Stimulated activated CD4-positive, alpha-beta T cell treated with anti-CD3 and anti-CD28 coated beads, Interleukin-4, amount 100 ng/mL, for 1 hour (primary cell): ENCODE measurements around the gene CTAG2.
"Not testable (repeated sequence)": the region's sequence is repeated elsewhere in the genome, so short reads cannot be mapped to it uniquely, and the experiment has no call there.

Experiments
- DNase-seq: peaks from one replicate; pipeline ENCODE4 v3.0.0-alpha.2; 2020

Gene CTAG2

DNA sequence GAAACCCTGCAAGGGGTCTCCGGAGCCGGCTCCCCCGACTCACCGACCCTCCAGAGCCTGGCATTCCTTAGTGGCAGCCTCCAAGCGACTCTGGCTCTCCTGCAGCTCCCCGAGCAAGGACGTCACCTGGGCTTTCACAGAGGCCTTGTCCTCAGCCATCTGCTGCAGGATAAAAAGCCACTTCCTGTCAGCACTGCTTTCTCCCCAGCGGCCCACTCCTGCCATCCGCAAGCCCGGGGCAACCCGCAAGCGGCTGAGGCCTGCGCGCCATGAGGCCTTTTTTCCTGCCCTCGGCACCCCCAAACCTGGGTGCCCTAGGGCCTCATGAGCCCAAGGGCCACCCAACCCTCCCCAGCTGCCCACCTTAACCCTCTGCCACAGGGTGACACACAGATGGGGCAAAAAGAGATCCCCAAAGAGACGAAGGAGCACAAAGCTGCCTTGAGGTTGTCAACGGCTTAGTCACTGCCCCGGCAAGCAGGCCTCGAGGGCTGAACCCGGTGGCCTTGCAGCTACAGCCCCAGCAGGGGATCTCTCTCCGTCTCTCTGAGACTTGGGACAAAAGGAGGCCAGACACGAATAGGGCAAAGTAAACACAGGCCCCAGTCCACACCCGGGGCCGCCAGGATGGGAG lies 7.5 kb downstream of the CTAG2 start:
- not testable (repeated sequence) for DNase-seq

DNA sequence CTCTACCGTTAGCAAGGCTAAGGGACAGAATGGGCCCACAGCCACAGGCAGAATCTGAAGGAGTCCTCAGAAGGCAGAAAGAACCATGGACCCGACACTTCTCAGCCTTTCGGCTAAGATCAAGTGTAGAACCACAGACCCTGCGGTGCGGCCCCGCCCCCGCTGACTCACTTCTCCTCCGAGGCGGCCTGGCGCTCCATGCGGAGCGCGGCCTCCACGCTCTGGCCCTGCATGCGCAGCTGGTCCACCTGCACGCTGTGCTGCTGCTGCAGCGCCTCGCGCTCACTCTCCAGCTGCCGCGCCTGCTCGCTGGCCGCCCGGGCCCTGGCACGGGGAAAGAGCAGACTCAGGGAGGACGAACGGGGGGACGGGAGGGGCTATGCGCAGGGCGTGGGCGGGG lies 9.7 kb downstream of the CTAG2 start:
- DNase-seq: not testable (repeated sequence)

DNA sequence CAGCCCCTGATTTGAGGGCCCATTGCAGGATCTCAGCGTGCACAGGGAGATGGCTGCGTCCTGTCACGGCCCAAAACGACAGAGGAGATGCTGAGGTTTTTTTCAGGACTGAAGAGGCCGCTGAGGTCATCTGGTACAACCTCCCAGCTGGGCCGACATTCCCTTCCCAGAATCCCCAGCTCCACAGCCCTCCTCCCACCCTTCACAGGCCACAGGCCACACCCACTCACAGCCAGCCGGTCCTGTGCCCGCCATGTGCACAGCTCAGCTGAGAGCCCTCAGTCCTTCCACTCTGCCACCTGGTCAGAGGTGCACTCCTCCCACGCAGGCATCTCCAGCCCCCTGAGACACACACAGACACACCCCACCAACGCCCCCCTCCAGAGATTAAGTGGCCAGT lies 11.6 kb downstream of the CTAG2 start:
- not testable (repeated sequence) for DNase-seq

DNA sequence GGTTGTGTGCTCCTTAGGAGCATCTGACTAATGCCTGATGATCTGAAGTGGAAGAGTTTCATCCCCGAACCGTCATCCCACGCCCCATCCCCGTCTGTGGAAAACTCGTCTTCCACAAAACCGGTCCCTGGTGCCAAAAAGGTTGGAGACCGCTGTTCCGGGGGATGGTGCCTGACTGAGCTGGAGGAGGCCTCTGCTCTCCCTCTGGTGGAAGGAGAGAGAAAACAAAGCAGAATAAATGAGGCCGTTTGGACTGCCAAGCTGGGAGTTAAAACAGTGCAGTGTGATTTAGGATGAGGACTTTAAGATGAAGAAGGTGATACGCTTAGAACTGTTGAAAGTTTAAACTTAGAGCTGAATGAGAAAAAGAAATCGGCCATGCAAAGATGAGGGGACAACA lies 19.7 kb downstream of the CTAG2 start:
- DNase-seq: not testable (repeated sequence)

DNA sequence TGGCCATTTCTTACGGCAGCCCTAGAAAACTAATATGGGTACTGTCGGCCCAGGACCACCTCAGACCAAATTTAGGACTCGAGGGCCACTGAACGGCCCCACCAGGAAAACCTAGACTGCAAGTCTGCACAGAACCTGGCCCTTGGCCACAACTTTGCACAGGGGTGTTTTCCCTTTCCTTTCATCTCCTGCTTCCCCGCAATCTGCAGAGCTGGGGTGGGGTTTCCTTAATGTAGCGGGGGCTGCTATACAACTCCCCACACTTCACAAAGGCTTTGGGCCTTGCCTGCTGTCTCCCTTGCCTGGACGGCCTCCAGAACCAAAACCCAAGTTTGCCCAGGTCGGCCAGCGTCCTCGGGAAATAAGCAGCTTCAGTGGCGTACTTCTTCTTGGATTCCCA lies 22.4 kb downstream of the CTAG2 start:
- DNase-seq: not testable (repeated sequence)

DNA sequence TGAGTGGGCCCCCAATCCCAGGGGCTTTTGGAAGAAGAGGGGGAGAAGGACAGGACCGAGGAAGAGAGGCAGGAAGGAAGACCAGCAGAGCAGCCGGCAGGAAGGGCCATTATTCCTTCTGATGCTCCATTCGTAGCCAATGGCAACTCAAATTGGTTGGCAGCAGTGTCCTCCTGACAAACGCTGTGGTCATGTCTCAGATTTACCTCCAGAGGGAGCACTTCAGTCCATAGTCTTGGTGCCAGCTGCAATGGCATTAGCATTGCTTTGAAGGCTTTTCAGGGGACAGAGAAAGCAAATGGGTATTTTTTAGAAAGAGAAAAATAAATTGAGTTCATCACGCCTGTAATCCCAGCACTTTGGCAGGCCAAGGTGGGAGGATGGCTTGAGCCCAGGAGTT lies 24.4 kb downstream of the CTAG2 start:
- not testable (repeated sequence) for DNase-seq

DNA sequence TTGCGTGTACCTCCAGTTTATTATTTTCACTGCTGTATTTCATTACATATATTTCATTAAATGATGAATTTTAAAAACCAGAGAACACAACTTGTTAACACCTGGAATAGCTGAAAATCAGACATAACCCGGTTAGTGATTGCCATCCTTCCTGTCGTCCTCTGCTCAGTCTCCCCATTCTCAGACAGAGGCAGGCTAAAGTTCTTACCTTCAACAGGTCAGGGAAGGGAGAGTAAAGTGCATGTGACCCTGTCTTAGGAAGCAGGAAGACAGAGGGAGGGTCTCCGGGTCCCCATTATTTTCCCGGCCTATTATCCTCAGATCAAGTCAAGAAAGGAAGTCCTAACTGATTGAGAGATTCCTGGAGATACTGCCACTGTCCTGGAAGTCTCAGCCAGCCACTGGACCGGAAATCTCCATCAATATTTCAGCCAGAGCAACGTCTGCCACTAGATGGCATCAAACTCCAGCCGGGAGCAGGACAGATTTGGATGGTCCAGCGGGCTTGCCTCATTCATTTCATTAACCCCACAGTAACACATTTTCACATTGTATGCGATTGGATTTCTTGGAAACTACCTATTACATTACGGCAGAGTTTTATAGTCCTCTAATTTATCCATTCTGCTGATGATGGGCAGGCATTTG lies 32.5 kb downstream of the CTAG2 start:
- DNase-seq: not testable (repeated sequence)

DNA sequence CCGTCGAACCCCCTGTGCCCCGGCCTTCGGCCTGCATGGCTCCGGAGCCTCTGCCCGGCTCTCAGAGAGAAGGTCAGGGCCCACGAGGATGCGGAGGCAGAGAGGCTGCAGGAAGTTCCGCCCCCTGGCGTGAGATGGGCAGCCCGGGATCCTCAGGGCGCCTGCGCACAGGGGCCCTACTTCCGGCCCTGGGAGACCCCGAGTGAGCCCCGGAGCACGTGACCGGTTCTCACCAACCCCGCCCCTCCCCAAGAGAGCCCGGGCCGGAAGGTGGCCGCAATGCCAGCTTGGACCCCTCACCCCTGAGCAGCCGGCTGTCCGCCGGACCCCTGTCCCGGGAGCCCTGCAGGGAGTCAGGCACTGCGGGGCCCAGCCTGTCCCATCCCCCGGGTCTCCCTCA lies 34.2 kb downstream of the CTAG2 start, which contains the start of gene CTAG1B:
Gene CTAG1B, minus strand, starts transcription at position 101 of the 400 bp plus-strand sequence. Its CDS starts 64 bp downstream, at position 37.
- DNase-seq: not testable (repeated sequence)

DNA sequence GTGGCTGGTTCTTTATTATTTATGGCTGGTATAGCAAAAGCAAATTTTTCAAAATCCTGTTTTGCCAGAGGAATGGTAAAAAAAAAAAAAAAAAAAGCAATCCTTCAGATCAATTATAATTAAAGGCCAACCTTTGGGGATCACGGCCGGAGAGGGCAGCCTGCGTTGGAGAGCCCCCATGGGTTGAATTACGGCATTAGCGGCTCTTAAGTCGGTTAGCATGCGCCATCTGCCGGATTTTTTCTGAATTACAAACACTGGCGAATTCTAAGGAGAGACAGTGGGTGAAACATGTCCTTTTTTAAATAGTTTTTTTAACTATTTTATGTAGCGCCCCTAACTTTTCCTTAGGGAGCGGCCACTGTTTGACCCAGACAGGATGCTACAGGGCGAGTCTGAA lies 39.8 kb downstream of the CTAG2 start:
- not testable (repeated sequence) for DNase-seq

DNA sequence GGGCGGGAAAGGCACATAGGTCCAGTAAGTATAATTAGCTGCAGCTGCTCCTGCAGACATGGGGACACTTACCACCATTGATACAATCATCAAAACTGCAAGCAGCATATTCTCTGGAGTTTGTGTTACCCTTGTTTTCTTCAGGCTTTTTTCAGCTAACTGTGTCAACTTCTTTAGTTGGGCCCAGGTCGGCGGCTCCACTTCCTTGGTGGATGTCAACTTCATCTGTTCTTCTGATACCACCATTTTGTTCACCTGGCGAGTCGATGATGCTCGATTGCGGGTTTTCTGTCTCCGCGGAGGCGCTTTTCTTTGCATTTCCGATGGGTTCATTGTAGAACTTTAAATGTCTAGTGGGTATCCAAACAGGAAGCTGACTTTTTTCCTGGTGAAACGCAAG lies 42.2 kb downstream of the CTAG2 start:
- DNase-seq: not testable (repeated sequence)

DNA sequence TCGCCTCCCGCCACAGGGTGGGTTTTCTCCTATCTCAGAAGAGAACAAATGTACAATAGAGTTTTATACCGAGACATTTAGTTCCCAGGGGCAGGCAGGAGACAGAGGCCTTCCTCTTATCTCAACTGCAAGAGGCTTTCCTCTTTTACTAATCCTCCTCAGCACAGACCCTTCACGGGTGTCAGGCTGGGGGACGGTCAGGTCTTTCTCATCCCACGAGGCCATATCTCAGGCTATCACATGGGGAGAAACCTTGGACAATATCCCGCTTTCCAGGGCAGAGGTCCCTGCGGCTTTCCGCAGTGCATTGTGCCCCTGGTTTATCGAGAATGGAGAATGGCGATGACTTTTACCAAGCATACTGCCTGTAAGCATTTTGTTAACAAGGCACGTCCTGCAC lies 44.6 kb downstream of the CTAG2 start:
- DNase-seq: not testable (repeated sequence)

DNA sequence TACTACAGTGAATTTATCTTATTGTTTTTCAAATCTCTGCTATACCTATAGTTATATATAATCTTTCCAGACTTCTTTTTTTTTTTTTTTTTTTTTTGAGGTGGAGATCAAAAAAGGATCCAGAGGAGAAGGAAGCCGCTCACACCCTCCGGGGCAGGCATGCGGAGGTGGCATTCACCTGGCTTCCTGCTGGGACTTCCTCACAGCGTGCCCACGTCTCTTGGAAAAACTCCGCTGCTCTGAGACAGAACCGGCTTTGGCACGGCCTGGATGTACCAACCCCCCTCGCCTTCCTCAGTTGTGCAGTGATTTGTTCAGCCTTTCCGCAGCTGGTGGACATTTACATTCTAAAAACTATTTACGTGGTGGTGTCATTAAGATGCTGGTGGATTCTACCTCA lies 45.4 kb downstream of the CTAG2 start:
- DNase-seq: not testable (repeated sequence)

DNA sequence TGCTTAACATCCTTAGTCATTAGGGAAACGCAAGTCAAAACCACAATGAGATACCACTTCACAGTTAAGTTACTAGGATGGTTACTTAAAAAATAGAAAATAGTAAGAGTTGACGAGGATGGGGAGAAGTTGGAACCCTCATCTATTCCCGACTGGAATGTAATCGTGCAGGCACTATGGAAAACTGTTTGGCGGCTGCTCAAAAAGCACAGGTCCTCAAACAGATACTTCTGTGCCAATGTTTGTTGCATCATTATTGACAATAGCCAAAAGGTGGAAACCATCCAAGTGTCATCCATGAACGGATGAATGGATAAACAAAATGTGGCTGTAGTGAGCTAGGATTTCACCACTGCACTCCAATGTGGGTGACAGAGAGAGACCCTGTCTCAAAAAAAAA lies 46.0 kb downstream of the CTAG2 start:
- no peak for DNase-seq

DNA sequence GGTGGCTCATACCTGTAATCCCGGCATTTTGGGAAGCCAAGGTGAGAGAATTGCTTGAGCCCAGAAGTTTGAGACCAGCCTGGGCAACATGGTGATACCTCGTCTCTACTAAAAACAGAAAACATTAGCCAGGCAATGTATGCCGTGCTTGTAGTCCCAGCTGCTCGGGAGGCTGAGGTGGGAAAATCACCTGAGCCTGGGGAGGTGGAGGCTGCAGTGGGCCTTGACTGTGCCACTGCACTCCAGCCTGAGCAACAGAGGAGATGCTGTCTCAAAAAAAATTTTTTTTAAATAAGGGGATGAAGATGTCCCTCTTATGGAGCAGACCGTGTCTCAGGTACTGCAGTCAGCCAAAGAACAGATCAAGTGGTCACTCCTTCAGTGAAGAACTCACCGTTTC lies 47.8 kb downstream of the CTAG2 start:
- no peak for DNase-seq

DNA sequence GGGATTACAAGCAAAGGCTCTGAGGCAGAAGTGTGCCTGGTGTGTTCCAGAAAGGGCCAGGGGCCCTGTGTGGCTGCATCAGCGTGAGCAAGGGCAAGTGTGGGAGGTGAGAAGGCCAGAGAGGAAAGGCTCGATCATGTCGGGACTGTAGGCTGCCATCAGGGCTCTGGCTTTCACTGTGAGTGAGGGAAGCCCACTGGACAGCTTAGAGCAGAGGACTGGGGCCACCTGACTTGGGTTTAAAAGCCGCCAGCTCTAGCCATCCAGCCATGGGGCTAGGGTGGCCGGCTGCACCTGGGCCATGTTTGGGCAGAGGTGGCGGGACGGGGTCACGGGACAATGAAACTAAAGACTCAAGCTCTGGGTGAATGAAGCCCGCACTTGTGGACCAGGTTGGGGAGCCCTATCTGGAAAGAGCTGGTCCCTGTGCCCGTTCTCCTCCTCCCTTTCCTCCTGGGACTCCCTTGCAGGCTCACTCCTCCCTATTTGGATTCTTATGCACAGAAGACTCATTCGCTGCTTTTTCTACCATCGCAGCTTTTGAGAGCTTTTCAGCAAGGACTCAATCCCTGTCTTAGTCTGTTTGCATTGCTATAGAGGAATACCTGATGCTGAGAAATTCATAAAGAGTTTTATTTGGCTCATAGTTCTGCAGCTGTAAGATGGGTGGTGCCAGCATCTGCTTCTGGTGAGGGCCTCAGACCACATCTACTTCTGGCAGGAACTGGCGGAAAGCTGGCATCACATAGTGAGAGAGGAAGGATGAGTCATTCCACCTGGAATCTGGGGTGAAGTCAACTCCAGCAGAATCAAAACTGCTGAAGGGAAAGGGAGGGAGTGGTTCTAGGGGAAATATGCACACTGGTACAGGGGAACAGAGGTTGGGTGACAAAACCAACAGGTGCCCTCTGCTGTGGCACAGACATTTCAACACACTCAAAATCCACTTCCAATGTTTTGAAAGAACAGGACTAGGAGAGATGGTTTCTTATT lies 49.6 kb downstream of the CTAG2 start:
- DNase-seq: no peak

DNA sequence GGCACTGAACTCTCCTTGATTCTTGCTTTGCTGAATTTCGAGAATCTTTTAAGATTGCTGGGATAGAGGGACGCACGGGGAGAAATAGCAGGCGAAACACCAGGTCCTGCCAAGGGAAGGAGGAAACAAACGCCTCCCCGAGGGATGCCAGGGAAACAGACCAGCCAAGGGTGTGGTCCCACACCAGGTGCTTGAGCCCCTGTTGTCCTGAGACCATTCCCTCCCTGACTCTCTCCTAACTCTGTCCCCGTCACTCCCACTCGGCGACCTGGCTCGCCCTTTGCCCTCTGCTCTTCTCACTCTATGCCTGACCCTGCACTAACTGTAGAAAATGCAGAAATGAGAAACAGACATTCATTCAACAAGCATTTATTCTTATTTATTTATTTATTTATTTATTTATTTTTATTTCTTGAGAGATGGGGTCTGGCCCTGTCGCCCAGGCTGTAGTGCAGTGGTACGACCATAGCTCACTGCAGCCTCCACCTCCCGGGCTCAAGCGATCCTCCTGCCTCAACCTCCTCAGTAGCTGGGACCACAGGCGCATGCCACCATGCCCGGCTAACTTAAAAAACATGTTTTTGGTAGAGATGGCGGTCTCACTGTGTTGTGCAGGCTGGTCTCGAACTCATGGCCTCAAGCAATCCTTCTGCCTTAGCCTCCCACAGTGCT lies 50.5 kb downstream of the CTAG2 start:
- no peak for DNase-seq

DNA sequence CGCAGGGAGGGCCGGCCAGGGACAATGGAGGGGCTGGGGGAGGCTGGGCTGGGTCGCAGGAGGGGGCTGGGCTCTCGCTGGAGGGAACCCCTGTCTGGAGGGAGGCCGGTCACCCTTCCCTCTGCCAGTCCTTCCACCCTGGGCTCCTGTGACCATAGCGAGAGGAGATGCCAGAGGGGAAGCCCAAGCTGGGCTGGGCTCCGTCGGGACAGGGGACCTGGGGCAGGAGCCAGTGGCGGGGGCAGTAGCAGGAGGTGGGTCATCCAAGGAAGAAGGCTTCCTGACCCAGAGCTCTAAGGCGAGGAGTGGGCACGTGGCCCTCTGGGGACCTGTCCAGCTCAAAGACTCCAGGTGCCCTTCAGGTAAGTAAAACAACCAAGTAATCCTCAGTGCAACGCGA lies 51.2 kb downstream of the CTAG2 start:
- no peak for DNase-seq
